ENCODE results near the gene LRP1.

Gene LRP1

DNA sequence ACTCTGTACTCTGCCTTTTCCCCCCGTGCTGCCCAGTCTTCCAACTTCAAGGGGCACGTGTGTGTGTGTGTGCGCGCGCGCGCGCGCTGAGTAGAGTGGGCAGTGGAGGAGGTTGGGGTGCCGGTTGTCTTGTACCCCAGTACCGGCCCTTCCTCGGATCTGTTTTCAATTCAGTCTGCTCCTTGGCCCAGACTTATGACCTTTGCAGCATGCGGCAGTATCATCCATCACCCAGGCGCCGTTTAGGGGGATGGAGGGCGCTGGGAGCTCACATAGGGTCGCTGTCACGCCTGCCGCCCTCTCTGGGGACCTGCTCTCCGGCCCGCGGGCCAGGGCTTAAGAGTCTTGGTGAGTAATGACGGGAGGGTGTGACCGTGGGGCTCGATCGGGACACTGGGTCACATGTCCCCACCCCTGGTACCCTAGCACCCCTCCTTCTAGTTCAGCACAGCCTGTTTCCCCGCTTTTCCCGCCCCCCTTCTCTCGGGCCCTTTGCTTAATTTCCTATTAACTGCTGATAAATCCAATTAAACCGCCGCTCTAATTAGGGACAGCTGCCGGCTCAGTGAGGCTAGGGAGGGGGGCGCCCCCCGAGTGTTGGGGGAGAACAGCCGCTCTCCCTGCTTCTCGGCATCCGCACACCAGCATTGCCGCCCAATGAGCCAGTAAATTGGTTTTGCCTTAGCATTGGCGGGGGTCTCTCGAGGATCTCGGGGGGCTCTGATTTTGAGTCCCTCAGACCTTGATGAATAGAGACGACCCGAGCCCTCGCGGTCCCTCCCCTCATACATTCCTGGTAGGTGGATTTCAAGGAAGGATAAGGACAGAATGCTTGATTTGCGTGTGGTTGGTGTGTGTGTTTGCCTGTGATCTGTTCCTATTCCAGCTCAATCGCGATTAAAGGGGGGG, 113.4 kb downstream of the LRP1 start:
- ATAC-seq, result peak; percentile 1; the same call in 2 of the 3 replicates
- TF ChIP-seq, protein P1, sequence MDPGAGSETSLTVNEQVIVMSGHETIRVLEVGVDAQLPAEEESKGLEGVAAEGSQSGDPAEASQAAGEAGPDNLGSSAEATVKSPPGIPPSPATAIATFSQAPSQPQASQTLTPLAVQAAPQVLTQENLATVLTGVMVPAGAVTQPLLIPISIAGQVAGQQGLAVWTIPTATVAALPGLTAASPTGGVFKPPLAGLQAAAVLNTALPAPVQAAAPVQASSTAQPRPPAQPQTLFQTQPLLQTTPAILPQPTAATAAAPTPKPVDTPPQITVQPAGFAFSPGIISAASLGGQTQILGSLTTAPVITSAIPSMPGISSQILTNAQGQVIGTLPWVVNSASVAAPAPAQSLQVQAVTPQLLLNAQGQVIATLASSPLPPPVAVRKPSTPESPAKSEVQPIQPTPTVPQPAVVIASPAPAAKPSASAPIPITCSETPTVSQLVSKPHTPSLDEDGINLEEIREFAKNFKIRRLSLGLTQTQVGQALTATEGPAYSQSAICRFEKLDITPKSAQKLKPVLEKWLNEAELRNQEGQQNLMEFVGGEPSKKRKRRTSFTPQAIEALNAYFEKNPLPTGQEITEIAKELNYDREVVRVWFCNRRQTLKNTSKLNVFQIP (CRISPR knock-in tag; IDR thresholded peaks at IDR 0.05; ENCODE audit: borderline replicate concordance, low read depth), result no peak
- TF ChIP-seq ZFP3 (CRISPR knock-in tag; IDR thresholded peaks at IDR 0.05), result no peak
- TF ChIP-seq, protein P2, sequence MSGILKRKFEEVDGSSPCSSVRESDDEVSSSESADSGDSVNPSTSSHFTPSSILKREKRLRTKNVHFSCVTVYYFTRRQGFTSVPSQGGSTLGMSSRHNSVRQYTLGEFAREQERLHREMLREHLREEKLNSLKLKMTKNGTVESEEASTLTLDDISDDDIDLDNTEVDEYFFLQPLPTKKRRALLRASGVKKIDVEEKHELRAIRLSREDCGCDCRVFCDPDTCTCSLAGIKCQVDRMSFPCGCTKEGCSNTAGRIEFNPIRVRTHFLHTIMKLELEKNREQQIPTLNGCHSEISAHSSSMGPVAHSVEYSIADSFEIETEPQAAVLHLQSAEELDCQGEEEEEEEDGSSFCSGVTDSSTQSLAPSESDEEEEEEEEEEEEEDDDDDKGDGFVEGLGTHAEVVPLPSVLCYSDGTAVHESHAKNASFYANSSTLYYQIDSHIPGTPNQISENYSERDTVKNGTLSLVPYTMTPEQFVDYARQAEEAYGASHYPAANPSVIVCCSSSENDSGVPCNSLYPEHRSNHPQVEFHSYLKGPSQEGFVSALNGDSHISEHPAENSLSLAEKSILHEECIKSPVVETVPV (CRISPR knock-in tag; IDR thresholded peaks at IDR 0.05), result no peak
- no peak for TF ChIP-seq TOX (CRISPR knock-in tag; IDR thresholded peaks at IDR 0.05; ENCODE audit: borderline replicate concordance)
- no peak for TF ChIP-seq ZNF70 (CRISPR knock-in tag; IDR thresholded peaks at IDR 0.05)
- no peak for TF ChIP-seq BACH2 (CRISPR knock-in tag; IDR thresholded peaks at IDR 0.05; ENCODE audit: borderline replicate concordance)
- TF ChIP-seq, protein P3, sequence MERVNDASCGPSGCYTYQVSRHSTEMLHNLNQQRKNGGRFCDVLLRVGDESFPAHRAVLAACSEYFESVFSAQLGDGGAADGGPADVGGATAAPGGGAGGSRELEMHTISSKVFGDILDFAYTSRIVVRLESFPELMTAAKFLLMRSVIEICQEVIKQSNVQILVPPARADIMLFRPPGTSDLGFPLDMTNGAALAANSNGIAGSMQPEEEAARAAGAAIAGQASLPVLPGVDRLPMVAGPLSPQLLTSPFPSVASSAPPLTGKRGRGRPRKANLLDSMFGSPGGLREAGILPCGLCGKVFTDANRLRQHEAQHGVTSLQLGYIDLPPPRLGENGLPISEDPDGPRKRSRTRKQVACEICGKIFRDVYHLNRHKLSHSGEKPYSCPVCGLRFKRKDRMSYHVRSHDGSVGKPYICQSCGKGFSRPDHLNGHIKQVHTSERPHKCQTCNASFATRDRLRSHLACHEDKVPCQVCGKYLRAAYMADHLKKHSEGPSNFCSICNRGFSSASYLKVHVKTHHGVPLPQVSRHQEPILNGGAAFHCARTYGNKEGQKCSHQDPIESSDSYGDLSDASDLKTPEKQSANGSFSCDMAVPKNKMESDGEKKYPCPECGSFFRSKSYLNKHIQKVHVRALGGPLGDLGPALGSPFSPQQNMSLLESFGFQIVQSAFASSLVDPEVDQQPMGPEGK (CRISPR knock-in tag; IDR thresholded peaks at IDR 0.05; ENCODE audit: borderline replicate concordance), result no peak
- no peak for TF ChIP-seq ZFP30 (CRISPR knock-in tag; IDR thresholded peaks at IDR 0.05)
- TF ChIP-seq OSR1 (CRISPR knock-in tag; IDR thresholded peaks at IDR 0.05), result no peak
- no peak for TF ChIP-seq RARB (CRISPR knock-in tag; IDR thresholded peaks at IDR 0.05)
- TF ChIP-seq SNAI2 (CRISPR knock-in tag; IDR thresholded peaks at IDR 0.05), result no peak
- no peak for TF ChIP-seq CSDC2 (CRISPR knock-in tag; IDR thresholded peaks at IDR 0.05)
- no peak for TF ChIP-seq PPARA (CRISPR knock-in tag; IDR thresholded peaks at IDR 0.05; ENCODE audit: borderline replicate concordance)
- TF ChIP-seq ZC3H10 (CRISPR knock-in tag; IDR thresholded peaks at IDR 0.05), result no peak
- TF ChIP-seq TSHZ2 (CRISPR knock-in tag; IDR thresholded peaks at IDR 0.05), result no peak
- no peak for TF ChIP-seq GLIS3 (CRISPR knock-in tag; IDR thresholded peaks at IDR 0.05)
- no peak for TF ChIP-seq ZNF8 (CRISPR knock-in tag; IDR thresholded peaks at IDR 0.05)
- no peak for TF ChIP-seq ISL1 (CRISPR knock-in tag; IDR thresholded peaks at IDR 0.05)
- TF ChIP-seq CREB5 (CRISPR knock-in tag; IDR thresholded peaks at IDR 0.05; ENCODE audit: low read depth), result no peak

- no peak for ATAC-seq
- TF ChIP-seq TSHZ2 (CRISPR knock-in tag; IDR thresholded peaks at IDR 0.05), result no peak
- TF ChIP-seq CSDC2 (CRISPR knock-in tag; IDR thresholded peaks at IDR 0.05), result no peak
- no peak for TF ChIP-seq ZNF8 (CRISPR knock-in tag; IDR thresholded peaks at IDR 0.05)
- TF ChIP-seq SNAI2 (CRISPR knock-in tag; IDR thresholded peaks at IDR 0.05), result no peak
- TF ChIP-seq ZNF70 (CRISPR knock-in tag; IDR thresholded peaks at IDR 0.05), result no peak
- no peak for TF ChIP-seq ZC3H10 (CRISPR knock-in tag; IDR thresholded peaks at IDR 0.05)
- no peak for TF ChIP-seq ARNTL (CRISPR knock-in tag; IDR thresholded peaks at IDR 0.05; ENCODE audit: borderline replicate concordance, low read depth)
- no peak for TF ChIP-seq TOX (CRISPR knock-in tag; IDR thresholded peaks at IDR 0.05; ENCODE audit: borderline replicate concordance)
- TF ChIP-seq PPARA (CRISPR knock-in tag; IDR thresholded peaks at IDR 0.05; ENCODE audit: borderline replicate concordance), result no peak
- no peak for TF ChIP-seq BACH2 (CRISPR knock-in tag; IDR thresholded peaks at IDR 0.05; ENCODE audit: borderline replicate concordance)
- TF ChIP-seq, protein P3 (CRISPR knock-in tag; IDR thresholded peaks at IDR 0.05; ENCODE audit: borderline replicate concordance), result no peak
- TF ChIP-seq ZNF565 (CRISPR knock-in tag; conservative IDR thresholded peaks at IDR 0.05; ENCODE audit: low read depth), result no peak
- TF ChIP-seq GLIS3 (CRISPR knock-in tag; IDR thresholded peaks at IDR 0.05), result no peak
- TF ChIP-seq ZFP3 (CRISPR knock-in tag; IDR thresholded peaks at IDR 0.05), result no peak
- TF ChIP-seq, protein P2 (CRISPR knock-in tag; IDR thresholded peaks at IDR 0.05), result no peak
Measured at GRCh38 chr12:57242329-57242690, 114.0 kb downstream of the LRP1 start.
